Adrenal gland (tissue), 5 donors: Measurements from ENCODE around the gene KCNJ18.
"Not testable (repeated sequence)": the region's sequence is repeated elsewhere in the genome, so short reads cannot be mapped to it uniquely, and the experiment has no call there.

Source experiments
- POLR2A ChIP-seq, 2 donors: fragments of 450-650 bp; IDR thresholded peaks; one replicate each; pipeline ENCODE4 v1.6.1; 2017; ENCODE audit warnings: antibody characterized with exemption in 2 of 2, mild to moderate bottlenecking in 2 of 2, moderate library complexity in 1 of 2
- TF ChIP-seq, protein P1 (sequence below), 6 experiments: fragments of 450-650 bp in 4 of 6; fragments of 200-600 bp in 2 of 6; sonication (generic) in 1 of 6; IDR thresholded peaks; 1 replicate in 5 of 6; 2 replicates in 1 of 6; pipeline versions ENCODE4 v1.5.1 to v1.8.0; 2016 to 2021; ENCODE audit warnings: antibody characterized with exemption in 6 of 6, mild to moderate bottlenecking in 2 of 6, moderate library complexity in 1 of 6
- donor health status: DM: no; HTN: no; CAD: no.

DNA sequence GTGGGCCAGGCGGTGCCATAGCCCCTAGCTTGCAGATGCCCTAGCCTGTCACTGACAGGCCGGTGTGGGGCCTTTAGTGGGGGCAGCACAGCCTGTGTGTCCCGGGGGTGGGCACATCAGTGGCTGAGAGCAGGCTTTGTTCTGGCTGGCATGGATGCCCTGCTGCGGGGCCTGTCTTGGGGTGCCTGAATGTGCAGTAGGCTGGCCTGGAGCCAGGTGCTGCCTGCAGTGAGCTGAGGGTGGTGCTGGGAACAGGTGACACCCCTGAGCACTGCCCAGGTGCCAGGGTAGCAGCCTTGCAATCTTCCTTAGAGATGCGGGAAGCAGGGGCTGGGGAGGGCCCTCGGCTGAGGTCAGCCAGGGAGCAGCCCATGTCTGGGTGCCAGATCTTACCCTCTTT, 8.8 kb downstream of the KCNJ18 start:
- TF ChIP-seq, protein P1, sequence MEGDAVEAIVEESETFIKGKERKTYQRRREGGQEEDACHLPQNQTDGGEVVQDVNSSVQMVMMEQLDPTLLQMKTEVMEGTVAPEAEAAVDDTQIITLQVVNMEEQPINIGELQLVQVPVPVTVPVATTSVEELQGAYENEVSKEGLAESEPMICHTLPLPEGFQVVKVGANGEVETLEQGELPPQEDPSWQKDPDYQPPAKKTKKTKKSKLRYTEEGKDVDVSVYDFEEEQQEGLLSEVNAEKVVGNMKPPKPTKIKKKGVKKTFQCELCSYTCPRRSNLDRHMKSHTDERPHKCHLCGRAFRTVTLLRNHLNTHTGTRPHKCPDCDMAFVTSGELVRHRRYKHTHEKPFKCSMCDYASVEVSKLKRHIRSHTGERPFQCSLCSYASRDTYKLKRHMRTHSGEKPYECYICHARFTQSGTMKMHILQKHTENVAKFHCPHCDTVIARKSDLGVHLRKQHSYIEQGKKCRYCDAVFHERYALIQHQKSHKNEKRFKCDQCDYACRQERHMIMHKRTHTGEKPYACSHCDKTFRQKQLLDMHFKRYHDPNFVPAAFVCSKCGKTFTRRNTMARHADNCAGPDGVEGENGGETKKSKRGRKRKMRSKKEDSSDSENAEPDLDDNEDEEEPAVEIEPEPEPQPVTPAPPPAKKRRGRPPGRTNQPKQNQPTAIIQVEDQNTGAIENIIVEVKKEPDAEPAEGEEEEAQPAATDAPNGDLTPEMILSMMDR (IDR thresholded peaks at IDR 0.05), result not testable (repeated sequence)
- TF ChIP-seq POLR2A (IDR thresholded peaks at IDR 0.05), result not testable (repeated sequence)
